G401 (cell line): Measurements from ENCODE around the gene TAF10. TPM values are rescaled to one million over a fixed set of nuclear protein-coding genes. Genes with fewer than 3 reads are reported as not detected.
A peak's percentile ranks its signal among the peaks of the same experiment; 100 is the strongest.

Experiments used
- DNase-seq: peaks from one replicate; pipeline ENCODE4 v3.0.0-alpha.2; 2015; ENCODE audit warnings: low spot score
- in situ Hi-C: cut with HindIII; loops from 2 replicates; pipeline ENCODE4 v1.10.0; 2016; ENCODE audit warnings: low sequenced_read_pairs, mixed read lengths
- total RNA-seq: library from RNA; depleted of rRNA; stranded (reverse); fragments of >200 nt; shearing (Covaris generic); gene quantifications from 2 replicates; pipeline ENCODE4 v1.2.3, GENCODE V29; 2014

The TAF10 gene
- total RNA-seq, 1 experiment from 2014 or later: 64.5 TPM

GRCh38 chr11:6627762-6628241 lies 15.8 kb upstream of the TAF10 start:
- no peak for DNase-seq
- in situ Hi-C loops: no loop called here

- in situ Hi-C loops: no loop called here
- peak; percentile 64 for DNase-seq
These were observed 15.2 kb upstream of the TAF10 start for GRCh38 chr11:6626971-6627761.

- DNase-seq: no peak
- in situ Hi-C loops: no loop called here
These were observed 13.9 kb upstream of the TAF10 start for GRCh38 chr11:6625832-6626420.

GRCh38 chr11:6625156-6625831 lies 13.3 kb upstream of the TAF10 start:
- in situ Hi-C loops: no loop called here
- DNase-seq: no peak

- no peak for DNase-seq
These were observed 11.7 kb upstream of the TAF10 start for GRCh38 chr11:6623391-6624363.

GRCh38 chr11:6622261-6623171 lies 10.5 kb upstream of the TAF10 start:
- in situ Hi-C loops: no loop called here
- no peak for DNase-seq

More at GRCh38 chr11:6623391-6624363, 11.7 kb upstream of the TAF10 start:
- in situ Hi-C loops: no loop called here

- in situ Hi-C loops: no loop called here
These were observed 9.7 kb upstream of the TAF10 start for GRCh38 chr11:6621711-6622211.

GRCh38 chr11:6620636-6621035 lies 8.6 kb upstream of the TAF10 start:
- DNase-seq: no peak
- in situ Hi-C loops: no loop called here

More at GRCh38 chr11:6621711-6622211, 9.7 kb upstream of the TAF10 start:
- no peak for DNase-seq

GRCh38 chr11:6619004-6619745 lies 7.2 kb upstream of the TAF10 start, which contains the start of gene TPP1:
TSS of gene TPP1 (minus strand) at chr11:6619422. CDS start at chr11:6619400, 22 bp downstream.
- in situ Hi-C loops: no loop called here
- DNase-seq: peak; percentile 99

- in situ Hi-C loops: no loop called here
- DNase-seq: peak; percentile 54
These were observed 6.3 kb upstream of the TAF10 start for GRCh38 chr11:6618117-6619003.

GRCh38 chr11:6617315-6617781 lies 5.3 kb upstream of the TAF10 start:
- in situ Hi-C loops: no loop called here
- DNase-seq: no peak

- DNase-seq: no peak
- in situ Hi-C loops: no loop called here
These were observed 4.7 kb upstream of the TAF10 start for GRCh38 chr11:6616596-6617250.

- in situ Hi-C loops: no loop called here
- no peak for DNase-seq
These were observed 4.0 kb upstream of the TAF10 start for GRCh38 chr11:6615882-6616585.

- in situ Hi-C loops: no loop called here
- no peak for DNase-seq
These were observed 3.0 kb upstream of the TAF10 start for GRCh38 chr11:6615046-6615445.

- no peak for DNase-seq
- in situ Hi-C loops: no loop called here
These were observed 2.4 kb upstream of the TAF10 start for GRCh38 chr11:6614446-6614845.
